GM19463 (cell line): ENCODE measurements around the gene DOCK1.

ENCODE experiments used
- ATAC-seq: cut with Tn5 transposase; IDR thresholded peaks from one replicate; pipeline ENCODE4 v1.9.1; 2021; ENCODE audit warnings: mild to moderate bottlenecking, moderate library complexity; ENCODE audit not compliant: unreplicated experiment

DOCK1 gene

GRCh38 chr10:127003032-127003685, 97.9 kb downstream of the DOCK1 start:
- ATAC-seq = no peak

DNA sequence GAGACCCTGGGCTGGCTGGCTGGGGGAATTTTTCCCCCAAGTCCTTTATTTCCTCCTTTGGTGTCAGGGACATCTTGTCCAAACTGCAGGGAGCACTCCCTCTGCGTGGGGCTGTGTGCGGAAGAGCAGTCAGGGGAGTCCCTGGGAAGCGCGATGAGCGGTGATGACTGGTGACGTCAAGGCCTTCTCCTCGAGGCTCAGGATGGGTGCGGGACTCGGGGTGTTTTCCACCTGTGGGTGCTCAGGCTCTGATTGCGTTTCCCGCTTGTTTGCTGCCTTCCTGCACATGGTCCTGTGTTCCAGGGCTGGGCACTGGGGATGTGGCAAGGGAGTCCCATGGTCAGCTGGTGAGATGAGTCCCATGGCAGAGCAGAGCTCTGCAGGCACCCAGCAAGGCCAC, 101.2 kb downstream of the DOCK1 start:
- ATAC-seq = no peak

DNA sequence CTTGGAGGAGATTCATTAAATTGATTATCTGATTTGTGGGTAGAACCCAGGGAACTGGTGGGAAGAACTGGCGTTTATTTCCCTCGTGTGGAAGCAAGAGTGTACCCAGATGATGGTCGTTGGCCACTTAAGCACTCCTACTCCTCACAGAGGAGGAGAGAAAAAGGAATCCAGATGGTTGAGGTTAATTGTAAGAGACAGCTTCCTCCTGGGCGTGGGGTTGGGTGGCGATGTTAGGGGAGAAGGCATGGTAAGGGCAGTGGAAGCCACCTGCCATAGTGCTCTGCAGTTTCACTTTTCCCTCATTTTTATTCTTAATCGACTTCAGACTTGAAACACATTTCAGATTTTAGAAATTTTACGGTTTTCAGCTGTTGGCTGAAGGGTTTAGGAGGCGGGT, 104.1 kb downstream of the DOCK1 start:
- ATAC-seq = no peak

- no peak for ATAC-seq
These were observed 105.9 kb downstream of the DOCK1 start for GRCh38 chr10:127011174-127011573.

- ATAC-seq = no peak
These were observed 107.0 kb downstream of the DOCK1 start for GRCh38 chr10:127012071-127012768.

- no peak for ATAC-seq
These were observed 107.5 kb downstream of the DOCK1 start for GRCh38 chr10:127012769-127013152.

DNA sequence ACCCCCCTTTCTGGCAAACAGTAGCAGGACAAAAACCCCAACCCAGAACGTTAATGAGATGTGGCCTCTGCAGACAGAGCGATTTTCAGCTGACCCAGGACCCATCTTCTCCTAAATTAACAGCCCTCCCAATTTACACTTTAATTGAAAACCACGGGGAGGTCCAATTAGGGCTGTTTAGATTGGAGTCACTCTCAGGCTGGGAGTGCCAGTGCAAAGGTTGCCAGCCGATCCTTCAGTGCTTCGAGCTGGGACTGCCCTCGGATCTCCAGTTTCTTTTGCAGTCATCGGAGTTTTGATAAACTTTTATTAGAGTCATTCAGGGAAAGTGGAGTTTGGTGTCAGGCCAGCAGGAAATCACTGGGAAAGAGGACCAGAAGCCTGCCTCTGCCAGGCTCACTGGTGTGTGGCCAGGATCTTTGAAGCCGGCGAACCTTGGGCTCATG, 108.0 kb downstream of the DOCK1 start:
- ATAC-seq = no peak

DNA sequence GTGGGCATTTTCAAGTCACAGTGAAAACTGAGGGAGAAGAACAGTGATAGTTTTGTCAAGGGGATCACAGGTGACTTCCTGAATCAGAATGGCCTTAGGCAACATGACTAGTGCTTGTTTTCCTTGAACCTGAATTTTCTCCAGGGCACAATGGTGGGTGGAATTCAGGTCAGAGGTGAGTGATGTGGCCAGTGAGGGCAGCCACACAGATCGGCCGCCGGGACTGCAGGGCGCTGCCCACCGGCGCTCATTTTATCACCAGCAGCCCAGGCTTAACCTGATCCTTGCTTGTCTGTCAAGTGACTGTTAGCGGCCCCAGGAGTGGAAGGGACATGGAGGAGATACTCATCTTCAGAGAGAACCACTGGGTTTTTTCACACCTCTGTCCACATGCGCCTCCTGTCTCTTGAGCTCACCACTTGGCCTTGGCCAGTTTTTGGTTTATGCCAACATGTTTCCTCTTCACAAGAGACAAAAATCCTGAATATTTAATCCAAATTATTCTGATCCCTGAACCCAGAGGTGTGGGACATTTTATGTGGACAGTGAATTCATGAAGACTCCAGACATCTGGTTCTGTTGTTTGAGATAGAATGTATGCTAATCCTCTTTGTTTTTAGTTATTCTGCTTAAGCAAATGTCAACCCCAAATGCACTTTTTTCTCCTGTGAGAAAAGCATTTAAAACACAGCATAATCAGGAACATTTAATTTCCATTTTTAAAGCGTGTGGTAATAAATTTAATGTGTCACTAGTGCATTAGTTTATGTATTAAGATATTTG, 108.7 kb downstream of the DOCK1 start:
- no peak for ATAC-seq

- ATAC-seq = no peak
These were observed 109.4 kb downstream of the DOCK1 start for GRCh38 chr10:127014671-127015070.

DNA sequence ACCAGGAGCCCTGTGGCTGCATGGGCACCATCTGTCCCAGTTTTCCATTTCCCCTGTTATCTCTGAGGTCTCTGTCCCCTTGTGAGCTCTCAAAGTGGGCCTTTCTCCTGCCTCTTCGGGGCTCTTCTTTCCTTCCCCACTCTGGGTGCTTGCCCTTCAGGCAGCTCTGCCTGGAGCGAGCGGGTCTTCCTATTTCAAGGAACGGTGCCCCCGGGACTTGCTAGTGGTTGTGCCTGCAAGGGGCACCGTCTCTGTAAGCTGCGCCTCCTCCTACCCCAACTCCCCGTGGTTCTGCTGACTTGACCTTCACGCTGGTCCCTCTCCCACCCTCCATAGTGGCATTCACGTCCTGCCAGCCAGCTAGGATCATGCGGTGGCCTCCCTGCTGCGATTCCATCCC, 110.1 kb downstream of the DOCK1 start:
- ATAC-seq = no peak

DNA sequence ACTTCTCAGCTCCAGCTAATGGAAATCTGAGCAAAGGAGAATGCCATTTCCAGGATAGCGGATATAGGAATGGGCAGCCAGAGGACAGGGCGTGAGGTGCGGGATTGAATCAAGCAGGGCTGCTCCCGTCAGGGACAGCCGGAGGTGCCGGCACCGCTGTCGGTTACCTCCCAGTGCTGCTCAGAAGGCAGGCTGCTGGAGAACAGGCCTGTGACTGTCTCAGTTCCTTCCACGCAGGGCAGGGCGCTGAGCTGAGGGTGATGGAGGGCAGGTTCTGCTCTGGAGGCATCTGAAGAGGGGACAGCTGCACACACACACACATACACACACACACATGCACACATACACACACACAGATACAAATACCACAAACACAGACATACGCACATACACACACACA, 111.1 kb downstream of the DOCK1 start:
- no peak for ATAC-seq

DNA sequence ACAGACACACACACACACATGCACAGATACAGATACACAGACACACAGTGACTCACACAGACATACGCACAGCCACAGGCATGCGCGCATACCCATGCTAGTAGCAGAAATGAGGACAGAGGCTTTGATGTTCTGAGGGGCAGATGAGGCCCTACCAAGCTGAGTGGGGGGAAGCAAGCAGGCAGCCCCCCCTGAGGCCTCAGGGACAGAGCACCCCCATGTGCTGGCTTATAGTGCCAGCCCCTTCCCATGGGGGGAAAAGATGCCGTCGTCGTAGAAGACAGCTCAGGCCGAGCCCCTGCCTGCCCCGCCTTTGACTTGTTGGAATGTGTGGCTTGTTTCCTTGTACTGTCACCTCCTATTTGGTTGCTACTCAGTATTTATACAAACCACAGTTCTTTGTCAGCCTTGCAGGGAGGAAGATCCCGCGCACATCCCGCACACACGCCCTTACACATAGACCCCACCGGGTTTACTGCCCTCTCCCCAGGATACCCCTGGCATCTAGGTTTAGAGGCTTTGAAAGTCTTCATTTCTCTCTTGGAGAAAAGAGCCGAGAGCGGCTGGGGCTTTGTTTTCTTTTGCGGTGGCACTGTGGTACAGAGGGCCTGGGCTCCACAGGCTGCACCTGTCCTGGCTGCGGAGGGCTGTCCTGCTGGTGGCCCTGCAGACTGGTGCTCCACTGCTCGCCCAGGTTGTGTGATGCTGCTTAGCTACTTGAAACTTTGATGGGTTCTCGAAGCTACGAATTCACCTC, 112.5 kb downstream of the DOCK1 start:
- ATAC-seq = no peak

- ATAC-seq = no peak
These were observed 113.0 kb downstream of the DOCK1 start for GRCh38 chr10:127018298-127018650.

- ATAC-seq = no peak
These were observed 113.5 kb downstream of the DOCK1 start for GRCh38 chr10:127018766-127019165.

- ATAC-seq = no peak
These were observed 115.0 kb downstream of the DOCK1 start for GRCh38 chr10:127020260-127020659.

DNA sequence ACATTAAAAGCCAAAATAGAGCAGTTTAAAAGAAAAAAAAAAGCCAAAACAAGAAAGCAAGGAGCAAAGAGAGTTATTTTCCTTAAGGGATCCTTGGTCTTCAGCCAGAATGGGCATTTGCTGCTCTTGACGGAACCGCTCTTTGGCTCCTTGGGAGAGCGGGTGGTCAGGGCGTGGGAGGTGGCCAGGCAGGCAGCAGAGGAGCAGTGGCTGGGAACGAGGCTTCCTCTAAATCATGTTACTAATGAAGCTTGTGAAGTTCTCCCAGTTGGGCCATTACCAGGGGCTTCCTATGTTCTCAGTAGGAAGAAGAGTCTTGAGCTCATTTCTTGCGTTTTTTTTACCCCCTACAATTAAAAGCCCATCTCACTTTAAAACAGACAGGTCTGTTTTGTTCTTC, 116.6 kb downstream of the DOCK1 start:
- no peak for ATAC-seq

GRCh38 chr10:127024685-127025435, 119.6 kb downstream of the DOCK1 start:
- ATAC-seq = no peak

- no peak for ATAC-seq
These were observed 122.6 kb downstream of the DOCK1 start for GRCh38 chr10:127027786-127028185.

DNA sequence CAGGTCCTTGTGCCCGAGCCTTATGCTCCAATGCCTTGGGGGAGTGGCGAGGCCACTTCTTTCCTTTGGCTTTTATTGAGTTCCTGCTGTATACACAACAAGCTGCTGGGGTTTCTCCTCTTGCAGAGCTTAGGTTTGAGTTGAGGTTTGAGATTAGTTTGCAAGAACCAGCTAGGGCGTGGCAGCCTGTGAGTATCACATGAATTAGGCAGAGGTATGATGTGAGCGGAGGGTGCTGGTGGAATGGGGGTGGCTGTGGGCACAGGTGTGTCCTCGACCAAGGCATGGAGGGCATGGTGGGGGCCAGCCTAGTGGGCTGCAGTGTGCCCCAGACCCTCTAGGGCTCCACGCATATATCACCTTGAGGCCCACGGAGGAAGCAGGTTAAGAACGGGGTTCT, 123.3 kb downstream of the DOCK1 start:
- no peak for ATAC-seq

- ATAC-seq = no peak
These were observed 123.8 kb downstream of the DOCK1 start for GRCh38 chr10:127029061-127029460.
